Parathyroid adenoma (tissue), 2 donors: ENCODE data around the gene CD14.
"Not testable (repeated sequence)": the region's sequence is repeated elsewhere in the genome, so short reads cannot be mapped to it uniquely, and the experiment has no call there.

ENCODE experiments used
- H2AFZ ChIP-seq: fragments of 300-600 bp; sonication (generic); one replicate; pipeline ENCODE4 v1.7.0; 2017; ENCODE audit warnings: antibody characterized with exemption, mild to moderate bottlenecking
- H3K27ac ChIP-seq: fragments of 300-600 bp; sonication (generic); one replicate; pipeline ENCODE4 v1.7.0; 2017
- H3K27me3 ChIP-seq: fragments of 300-600 bp; sonication (generic); one replicate; pipeline ENCODE4 v1.7.0; 2017; ENCODE audit warnings: low read length; ENCODE audit not compliant: control insufficient read depth, insufficient read depth
- H3K36me3 ChIP-seq: fragments of 300-600 bp; sonication (generic); one replicate; pipeline ENCODE4 v1.7.0; 2017; ENCODE audit warnings: low read length; ENCODE audit not compliant: control insufficient read depth, insufficient read depth
- H3K4me1 ChIP-seq: fragments of 300-600 bp; sonication (generic); one replicate; pipeline ENCODE4 v1.7.0; 2017; ENCODE audit warnings: control low read depth
- H3K4me2 ChIP-seq: fragments of 300-600 bp; sonication (generic); one replicate; pipeline ENCODE4 v1.7.0; 2017; ENCODE audit warnings: low read length
- H3K4me3 ChIP-seq: fragments of 300-600 bp; sonication (generic); one replicate; pipeline ENCODE4 v1.7.0; 2017; ENCODE audit warnings: low read depth, low read length
- H3K79me2 ChIP-seq: fragments of 300-600 bp; sonication (generic); one replicate; pipeline ENCODE4 v1.7.0; 2017; ENCODE audit warnings: control low read depth
- H3K9ac ChIP-seq: fragments of 300-600 bp; sonication (generic); one replicate; pipeline ENCODE4 v1.7.0; 2017; ENCODE audit warnings: mild to moderate bottlenecking
- H3K9me3 ChIP-seq: fragments of 300-600 bp; sonication (generic); one replicate; pipeline ENCODE4 v1.7.0; 2017; ENCODE audit warnings: low read length; ENCODE audit not compliant: control insufficient read depth
- CTCF ChIP-seq: fragments of 300-600 bp; sonication (generic); IDR thresholded peaks from one replicate; pipeline ENCODE4 v1.7.0; 2017; ENCODE audit warnings: antibody characterized with exemption, mild to moderate bottlenecking
- donor health status: primary hyperparathyroidism.

The CD14 gene

GRCh38 chr5:140598836-140599235 is 34.1 kb downstream of the CD14 start:
- Histone ChIP-seq H3K36me3 (no peaks in the 10 kb centered on the region), H3K4me1 (peaks cover 5% of the 10 kb centered on the region), H3K27ac (no peak overlapping the region), H3K4me2 (no peak overlapping the region), H2AFZ (no peak overlapping the region), H3K27me3 (no peaks in the 10 kb centered on the region), H3K9ac (no peak overlapping the region), H3K4me3 (no peak overlapping the region), H3K79me2 (no peaks in the 10 kb centered on the region), H3K9me3 (no peaks in the 10 kb centered on the region)
- TF ChIP-seq CTCF: no peak

- no peak overlapping the region for H3K4me2 ChIP-seq
- no peaks in the 10 kb centered on the region for H3K9me3 ChIP-seq
- peak overlapping the region; percentile 38 for H2AFZ ChIP-seq
- H3K4me1 ChIP-seq: peaks cover 5% of the 10 kb centered on the region
- H3K27ac ChIP-seq: peak overlapping the region; percentile 11
- TF ChIP-seq CTCF: no peak
- no peaks in the 10 kb centered on the region for H3K79me2 ChIP-seq
- no peaks in the 10 kb centered on the region for H3K27me3 ChIP-seq
- H3K9ac ChIP-seq: no peak overlapping the region
- no peak overlapping the region for H3K4me3 ChIP-seq
- H3K36me3 ChIP-seq: no peaks in the 10 kb centered on the region
Measured at GRCh38 chr5:140596321-140596741, 36.6 kb downstream of the CD14 start.

- H3K9ac ChIP-seq: no peak overlapping the region
- H3K27ac ChIP-seq: no peak overlapping the region
- H3K4me1 ChIP-seq: peaks cover 5% of the 10 kb centered on the region
- H3K4me2 ChIP-seq: no peak overlapping the region
- H3K9me3 ChIP-seq: no peaks in the 10 kb centered on the region
- no peak for TF ChIP-seq CTCF
- no peaks in the 10 kb centered on the region for H3K79me2 ChIP-seq
- no peak overlapping the region for H3K4me3 ChIP-seq
- H3K36me3 ChIP-seq: no peaks in the 10 kb centered on the region
- H3K27me3 ChIP-seq: no peaks in the 10 kb centered on the region
- no peak overlapping the region for H2AFZ ChIP-seq
Measured at GRCh38 chr5:140595538-140596300, 37.3 kb downstream of the CD14 start.

- no peaks in the 10 kb centered on the region for H3K9me3 ChIP-seq
- H2AFZ ChIP-seq: no peak overlapping the region
- no peaks in the 10 kb centered on the region for H3K79me2 ChIP-seq
- no peak overlapping the region for H3K27ac ChIP-seq
- peaks cover 5% of the 10 kb centered on the region for H3K4me1 ChIP-seq
- no peaks in the 10 kb centered on the region for H3K36me3 ChIP-seq
- no peak for TF ChIP-seq CTCF
- H3K9ac ChIP-seq: no peak overlapping the region
- no peak overlapping the region for H3K4me2 ChIP-seq
- H3K4me3 ChIP-seq: no peak overlapping the region
- H3K27me3 ChIP-seq: no peaks in the 10 kb centered on the region
Measured at GRCh38 chr5:140594169-140594568, 38.8 kb downstream of the CD14 start.

- not testable (repeated sequence) for H3K4me1 ChIP-seq, H3K27ac ChIP-seq, H2AFZ ChIP-seq, H3K79me2 ChIP-seq, H3K9me3 ChIP-seq, H3K36me3 ChIP-seq, H3K27me3 ChIP-seq, H3K9ac ChIP-seq
- Histone ChIP-seq H3K4me2 (peak overlapping the region; percentile 47), H3K4me3 (peak overlapping the region; percentile 16)
Measured at GRCh38 chr5:140593070-140593469, 39.9 kb downstream of the CD14 start.
